HS-27A (cell line): ENCODE results near the gene SPSB4.
"Not testable (repeated sequence)": the region's sequence is repeated elsewhere in the genome, so short reads cannot be mapped to it uniquely, and the experiment has no call there.

Source experiments
- DNase-seq: peaks from one replicate; pipeline ENCODE4 v3.0.0-alpha.2; 2012; ENCODE audit warnings: low read depth, missing footprints

SPSB4 gene

DNA sequence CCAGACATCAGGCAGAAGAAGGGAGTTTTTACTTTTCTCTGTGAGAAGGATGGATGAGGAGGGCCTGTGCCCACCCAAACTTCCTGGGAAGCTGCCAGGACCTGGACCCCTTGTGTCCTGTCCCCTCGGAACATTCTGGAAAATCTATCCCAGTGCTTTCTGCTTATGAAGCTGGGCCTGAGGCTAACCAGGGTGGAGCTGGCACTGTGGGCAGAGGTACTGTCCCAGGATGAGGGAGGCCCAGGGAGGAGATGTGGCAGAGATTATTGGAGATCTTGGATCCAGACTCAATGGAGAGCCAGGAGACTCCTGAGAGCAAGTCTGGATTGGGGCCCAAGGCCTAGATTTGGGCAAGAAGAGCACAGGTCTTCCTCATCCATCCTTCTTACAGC lies 44.4 kb downstream of the SPSB4 start:
- no peak for DNase-seq

DNA sequence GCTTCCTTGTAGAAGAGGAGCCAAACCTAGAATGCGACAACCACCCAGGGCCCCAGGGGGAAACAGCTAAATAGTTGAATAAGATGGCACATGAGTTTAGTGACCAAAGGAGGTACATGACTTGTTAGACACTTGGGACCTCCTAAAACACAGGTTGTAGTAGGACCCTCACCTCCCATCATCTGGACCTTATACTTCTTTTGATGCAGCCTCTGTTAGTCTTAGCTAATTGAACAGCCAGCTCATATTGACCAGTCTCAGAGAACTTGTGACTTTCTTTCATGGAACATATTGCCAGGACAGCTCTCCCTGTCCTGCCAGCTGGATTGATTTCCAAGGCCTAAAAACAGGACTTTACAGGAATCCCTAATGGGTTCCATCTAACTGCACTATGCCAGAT lies 45.0 kb downstream of the SPSB4 start:
- no peak for DNase-seq

DNA sequence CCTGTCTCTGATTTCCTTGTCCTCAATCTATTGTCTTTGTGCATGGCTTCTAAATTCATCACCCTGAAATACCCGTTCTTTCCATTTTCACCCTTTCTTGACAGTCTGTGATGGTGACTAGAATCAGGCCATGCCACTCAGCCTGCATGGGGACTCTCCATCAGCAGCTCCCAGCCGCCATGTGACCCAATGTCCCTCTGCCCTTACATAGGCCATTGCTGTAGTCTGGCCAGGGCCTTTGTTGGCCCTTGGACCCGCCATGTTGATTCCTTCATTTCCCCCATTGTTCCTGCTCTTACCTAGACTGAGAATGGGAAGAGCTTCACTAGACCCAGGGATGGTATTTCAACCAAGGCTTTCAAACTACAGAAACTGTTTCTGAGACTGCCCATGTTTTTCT lies 45.8 kb downstream of the SPSB4 start:
- no peak for DNase-seq

DNA sequence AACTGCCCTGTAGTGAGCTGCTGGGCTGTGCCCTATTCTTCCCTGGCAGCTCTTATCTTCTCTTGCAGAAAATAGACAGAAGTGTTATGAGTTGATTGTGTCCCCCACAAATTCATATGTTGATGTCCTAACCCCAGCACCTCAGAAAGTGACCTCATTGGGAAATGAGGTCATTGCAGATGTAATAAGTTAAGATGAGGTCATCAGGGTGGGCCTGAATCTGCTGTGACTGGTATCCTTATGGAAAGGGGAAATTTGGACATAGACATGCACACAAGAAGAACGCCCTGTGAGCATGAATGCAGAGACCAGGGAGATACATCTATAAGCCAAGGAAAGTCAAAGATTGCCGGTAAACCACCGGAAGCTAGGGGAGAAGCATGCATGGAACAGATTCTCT lies 49.0 kb downstream of the SPSB4 start:
- DNase-seq, result no peak

DNA sequence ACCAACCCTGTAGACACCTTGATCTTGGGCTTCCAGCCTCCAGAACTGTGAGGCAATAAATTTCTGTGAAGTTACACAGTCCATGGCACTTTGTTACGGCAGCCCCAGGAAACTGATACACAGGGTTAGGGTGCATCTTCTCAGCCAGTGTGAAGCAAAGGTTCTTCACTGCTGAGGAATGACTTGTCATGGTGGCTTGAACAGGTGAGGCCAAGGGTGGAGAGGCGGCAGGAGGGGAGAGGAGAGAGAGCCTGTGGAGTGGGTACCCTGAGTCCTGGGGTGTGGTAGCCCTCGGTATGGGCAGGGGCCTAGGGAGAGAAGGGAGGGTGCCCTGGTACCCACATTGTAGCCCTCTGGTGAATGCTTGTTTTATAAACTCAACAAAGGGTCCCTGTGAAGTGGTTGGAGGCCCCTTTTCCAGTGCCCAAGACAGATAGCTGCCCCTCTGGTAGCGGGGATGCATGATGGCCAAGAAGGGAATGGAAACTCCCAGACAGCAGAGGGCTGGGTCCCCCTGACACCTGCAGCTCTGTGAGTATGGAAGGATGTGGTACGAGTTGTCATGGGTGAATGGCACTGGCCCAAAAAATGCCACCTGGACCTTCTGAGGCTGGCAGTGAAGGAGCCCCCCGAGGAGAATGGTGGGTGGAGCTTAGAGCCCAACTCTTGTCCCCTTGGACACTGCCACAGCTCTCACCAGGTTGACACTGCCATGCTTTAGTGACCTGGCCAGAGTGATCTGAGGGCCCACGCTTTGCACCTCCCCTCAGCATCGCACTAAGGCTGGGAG lies 49.6 kb downstream of the SPSB4 start:
- no peak for DNase-seq

DNA sequence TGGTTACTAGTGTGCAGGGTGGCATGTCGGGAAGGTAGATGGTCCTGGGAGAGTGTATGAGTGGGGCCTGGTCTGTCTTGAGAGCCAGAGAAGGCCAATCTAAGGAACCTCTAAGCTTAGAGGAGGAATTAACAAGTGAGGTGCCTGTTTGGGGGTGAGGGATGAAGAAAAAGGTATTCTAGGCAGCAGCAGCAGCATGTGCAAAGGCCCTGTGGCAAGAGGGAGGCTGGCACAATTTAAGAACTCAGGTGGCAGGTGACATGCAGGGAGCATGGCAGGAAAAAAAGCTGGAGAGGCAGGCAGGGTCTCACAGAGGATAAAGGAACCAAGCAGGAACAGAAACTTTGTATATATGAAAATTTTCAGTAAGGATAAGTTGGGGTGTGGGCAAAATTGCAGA lies 51.2 kb downstream of the SPSB4 start:
- no peak for DNase-seq

DNA sequence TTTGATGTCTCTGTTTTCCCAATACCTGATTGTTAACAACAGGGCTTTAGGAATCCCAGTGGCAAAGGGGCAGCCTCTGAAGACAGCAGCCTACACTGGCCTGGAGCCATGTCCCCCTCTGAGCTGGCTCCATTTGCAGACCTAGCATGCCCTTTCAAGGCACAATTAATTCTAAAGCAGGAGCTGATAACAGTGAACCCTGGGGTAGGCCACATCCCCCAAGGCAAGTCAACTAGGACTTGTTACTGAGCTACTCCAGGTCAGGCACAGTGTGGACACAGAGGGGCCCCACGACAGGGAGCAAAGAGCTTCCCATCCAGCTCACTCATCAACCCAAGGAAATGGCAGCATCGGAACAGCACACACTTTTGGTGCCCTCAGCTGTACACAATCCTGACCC lies 51.9 kb downstream of the SPSB4 start:
- no peak for DNase-seq

DNA sequence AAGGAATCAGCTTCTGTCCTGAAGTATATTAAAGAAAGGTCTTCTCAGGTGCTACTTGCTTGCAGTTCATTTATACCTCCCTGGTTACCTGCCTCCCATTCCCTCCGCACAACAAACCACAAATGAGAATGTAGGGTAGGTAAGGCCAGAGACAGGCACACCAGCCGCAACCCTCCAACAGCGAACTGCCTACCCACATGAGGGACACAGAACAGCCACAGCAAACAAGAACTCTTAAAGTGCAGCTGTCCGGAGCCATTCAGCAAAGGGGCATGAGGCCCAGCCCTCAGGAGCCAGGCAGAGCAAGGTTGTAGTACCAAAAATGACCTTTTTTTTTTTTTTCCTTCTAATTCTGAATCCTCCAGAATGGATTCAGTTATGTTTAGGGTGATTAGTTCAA lies 52.4 kb downstream of the SPSB4 start:
- no peak for DNase-seq

DNA sequence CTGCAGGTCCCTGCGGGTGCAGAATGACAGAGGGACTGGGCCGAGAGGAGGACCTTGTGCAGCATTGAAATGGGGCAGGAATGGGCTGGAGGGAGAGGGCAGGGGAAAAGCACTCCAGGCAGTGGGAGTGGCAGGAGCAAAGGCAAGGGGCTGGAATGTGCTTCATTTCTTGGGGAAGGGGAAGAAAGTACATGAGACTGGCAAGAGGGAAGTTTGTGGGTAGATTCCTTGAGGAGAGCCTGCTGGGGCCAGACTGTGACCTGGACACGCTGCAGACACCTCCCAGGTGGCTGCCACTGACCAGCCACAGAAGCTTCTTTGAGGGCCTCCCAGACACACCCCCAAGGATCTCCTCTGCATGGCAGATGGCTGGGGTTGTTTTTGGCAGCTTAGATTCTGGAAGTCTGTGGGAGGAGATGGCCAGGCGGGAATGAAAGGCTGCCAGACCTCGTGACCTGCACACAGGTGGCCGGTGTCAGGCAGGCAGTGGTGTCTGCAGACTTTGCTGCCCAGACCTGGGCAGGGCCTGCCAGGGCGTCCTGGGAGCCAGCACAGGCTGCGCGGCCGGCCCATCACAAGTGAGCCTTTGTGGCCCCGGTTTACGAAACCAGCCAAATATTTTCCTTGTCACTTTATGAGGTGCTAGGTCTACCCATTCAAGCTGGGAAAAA lies 53.1 kb downstream of the SPSB4 start:
- no peak for DNase-seq

DNA sequence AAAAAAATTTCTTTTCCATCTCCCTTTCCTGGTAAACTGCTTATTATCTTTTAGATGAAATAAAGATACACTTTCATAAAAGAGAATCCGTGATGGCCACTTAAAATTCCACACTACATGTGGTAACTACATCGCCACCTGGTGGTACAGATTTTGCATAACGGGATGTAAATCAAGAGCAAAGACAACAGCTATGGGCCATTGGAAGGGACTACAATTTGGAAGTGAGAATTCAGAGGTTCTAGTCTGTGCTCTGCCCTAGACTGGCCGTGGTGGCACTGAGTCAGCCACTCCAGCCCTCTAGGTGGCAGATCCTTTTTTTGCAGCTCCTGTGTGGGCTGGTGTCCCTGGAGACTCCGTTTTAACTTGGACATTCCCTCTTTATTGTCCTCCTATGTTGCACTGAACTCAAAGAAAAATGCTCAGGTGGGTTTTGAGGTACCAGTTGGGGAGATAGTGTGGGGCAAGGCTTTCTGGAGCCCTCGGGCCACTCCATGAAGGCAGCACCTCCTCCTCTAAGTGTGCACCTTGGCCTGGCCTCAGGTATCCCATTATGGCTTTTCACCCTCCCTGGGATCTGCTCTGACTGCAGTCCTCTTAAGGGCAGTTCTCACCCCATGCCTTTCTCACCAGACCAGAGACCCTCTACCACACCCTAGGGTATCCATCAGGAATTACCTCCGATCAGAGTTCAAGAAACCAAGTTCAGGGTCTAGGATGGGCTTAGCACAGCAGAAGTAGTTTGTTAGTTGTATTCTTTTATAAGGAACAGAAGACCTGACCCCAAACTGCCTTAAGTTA lies 54.9 kb downstream of the SPSB4 start:
- peak; percentile 49 for DNase-seq

DNA sequence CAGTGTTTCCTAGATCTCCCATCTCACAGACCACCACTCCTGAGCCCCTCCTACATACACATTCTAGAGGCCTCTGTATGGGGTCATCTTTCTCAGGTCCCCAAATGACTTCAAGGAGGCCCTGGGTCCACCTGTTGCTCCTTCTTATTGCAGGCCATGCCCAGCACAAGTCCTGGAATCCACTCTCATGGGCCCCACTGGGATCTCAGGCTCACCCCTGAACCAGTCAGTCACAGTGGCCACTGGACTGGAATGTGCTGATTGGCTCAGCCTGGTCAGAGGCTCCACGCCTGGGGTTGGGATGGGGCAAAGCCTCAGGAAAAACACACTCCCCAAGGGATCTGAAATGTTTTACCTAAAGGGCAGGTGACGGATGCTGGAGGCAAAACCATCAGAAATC lies 55.7 kb downstream of the SPSB4 start:
- no peak for DNase-seq

DNA sequence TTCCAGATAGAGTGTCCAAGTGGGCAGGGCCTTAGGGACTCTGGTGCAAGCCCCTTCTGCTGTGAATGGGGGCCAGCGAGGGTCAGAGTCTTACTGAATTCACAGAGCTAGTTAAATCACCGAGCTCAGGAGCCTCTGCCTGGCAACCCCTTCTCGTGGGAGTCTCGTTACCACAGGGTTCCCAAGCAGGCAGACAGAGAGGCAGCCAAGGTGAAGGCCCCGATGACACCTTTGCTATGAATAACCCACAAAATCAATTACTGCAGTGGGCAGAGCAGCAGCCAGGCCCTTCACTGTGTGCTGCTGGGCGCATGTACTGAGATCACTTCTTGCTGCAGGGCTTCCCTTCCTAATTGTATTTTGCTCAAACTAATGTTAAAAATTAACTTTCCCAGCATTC lies 56.9 kb downstream of the SPSB4 start:
- no peak for DNase-seq

DNA sequence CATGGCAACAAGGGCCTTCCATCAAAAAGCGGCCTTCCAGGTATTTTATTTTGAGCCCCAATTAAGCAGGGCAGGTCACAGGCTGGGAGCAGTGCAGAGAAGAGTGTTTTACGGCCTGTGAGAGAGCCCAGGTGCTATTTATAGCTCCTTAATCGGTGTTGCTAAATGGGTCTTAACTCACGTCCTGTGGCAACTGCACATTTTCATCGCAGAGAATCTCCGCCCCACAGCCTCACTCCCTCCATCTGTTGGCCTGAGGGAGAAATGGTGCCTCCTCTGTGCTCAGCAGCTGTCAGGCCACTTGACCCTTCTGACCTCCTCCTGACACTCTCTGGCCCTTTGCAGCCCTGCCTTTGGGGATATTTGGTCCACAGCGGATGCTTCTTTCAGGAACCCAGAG lies 58.6 kb downstream of the SPSB4 start:
- no peak for DNase-seq

DNA sequence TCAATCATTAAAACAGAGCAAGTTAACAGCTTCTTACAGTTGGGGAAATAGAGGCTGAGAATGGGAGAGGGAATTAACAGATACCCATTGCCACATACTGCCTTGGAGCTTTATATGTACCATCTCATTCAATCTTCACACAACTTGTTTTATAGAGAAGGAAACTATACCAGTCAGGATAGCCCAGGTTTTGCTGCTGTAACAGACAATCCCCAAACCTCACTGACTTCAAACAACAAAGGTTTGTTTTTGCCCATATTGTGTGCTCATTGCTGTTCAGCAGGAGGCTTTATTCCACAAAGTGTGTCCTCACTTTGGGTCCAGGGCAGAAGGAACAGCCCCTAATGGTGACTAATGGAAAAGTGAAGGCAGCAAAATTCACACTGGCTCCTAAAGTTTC lies 59.2 kb downstream of the SPSB4 start:
- no peak for DNase-seq

DNA sequence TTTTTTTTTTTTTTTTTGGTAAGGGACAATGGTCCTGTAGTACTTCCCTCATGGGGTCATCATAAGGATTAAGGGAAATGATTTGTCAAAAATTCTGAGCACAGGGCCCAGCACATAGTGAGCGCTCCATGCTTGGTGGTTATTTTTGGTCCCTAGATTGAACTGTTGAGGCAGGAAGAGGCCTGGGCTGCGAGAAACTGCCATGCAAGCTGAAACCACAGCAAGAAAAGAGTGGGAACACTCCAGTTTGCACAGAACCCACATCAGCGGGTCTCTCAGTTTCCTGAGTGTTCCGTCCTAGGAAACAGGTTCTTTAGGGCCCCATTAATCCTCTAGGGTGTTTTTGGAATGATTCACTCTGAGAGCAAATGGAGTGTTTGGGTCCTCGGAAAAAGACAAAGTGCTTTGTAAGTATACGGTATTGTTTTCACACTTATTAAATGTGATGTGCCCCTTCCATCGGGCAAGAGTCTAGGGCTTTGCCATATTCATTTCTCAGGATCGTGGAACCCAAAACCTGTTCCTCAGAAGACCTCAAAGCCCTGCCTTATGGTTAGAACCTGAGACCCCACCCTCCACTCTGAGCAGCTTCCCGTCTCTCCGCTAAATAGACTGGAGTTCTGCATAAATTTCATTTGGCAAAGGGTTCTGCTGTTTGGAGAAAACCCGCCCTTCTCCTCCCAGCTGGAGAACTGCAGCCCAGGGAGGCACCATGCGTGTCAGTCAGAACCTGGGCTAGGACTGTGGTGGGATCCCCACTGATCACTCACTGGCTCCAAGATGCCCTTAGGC lies 60.4 kb downstream of the SPSB4 start:
- DNase-seq, result no peak

DNA sequence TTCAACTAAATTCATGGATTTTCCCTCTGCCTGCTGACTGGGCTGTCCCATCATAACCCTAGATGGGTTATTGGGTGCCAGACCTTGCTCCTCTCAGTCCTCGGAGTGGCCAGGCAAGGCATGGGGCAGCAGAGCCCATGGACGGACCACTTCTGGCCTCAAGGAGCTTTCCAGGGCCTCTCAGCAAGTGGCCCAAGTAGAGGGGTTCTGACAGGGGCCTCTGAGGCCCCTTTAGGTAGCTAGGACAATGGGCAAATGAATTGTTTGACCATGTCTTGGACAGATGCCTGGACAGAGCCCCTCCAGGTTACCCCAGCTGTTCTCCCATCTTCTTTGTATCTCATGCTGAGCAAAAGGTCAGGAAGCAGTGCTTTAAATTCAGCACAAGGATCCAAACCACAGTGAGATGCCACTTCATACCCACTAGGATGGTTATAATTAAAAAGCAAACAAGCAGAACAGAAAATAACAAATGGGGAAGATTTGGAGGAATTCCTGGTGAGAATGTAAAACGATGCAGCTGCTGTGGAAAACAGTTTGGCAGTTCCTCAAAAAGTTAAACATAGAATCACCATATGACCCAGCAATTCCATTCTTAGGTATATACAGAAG lies 61.6 kb downstream of the SPSB4 start:
- no peak for DNase-seq

DNA sequence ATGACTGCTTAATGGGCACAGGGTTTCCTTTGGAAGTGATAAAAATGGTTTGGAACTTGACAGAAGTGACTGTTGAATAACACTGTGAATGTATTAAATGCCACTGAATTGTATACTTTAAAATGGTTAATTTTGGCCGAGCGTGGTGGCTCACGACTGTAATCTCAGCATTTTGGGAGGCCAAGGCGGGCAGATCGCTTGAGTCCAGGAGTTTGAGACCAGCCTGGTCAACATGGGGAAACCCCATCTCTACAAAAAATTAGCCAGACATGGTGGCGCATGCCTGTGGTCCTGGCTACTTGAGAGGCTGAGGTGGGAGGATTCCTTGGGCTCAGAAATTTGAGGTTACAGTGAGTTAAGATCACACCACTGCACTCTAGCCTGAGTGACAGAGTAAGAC lies 62.5 kb downstream of the SPSB4 start:
- not testable (repeated sequence) for DNase-seq

DNA sequence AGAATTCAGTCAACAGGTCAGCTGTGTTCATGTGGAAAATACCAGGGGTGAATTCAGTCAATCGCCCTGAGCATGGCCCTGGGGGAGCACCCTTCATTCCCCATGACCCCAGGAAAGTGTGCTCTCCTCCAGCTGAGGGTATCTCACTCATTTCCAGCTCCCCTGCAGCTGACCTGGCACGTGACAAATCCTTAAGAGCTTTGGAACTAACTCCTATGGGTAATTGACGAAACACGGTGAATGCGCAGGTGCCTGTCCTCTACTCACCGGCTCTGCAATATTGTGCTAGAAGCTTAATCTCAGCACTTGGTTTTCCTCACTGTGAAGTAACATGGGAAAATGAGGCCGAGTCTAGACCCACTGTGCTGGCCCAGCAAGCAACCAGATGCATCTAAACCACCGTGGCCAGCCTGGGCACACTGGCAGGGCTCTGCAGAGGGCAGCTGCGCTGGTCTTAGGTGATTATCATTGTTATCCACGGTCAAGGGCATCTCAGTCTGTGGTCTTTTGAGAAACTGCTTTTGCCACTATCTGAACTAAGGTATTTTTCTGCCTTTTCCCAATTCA lies 63.1 kb downstream of the SPSB4 start:
- no peak for DNase-seq

DNA sequence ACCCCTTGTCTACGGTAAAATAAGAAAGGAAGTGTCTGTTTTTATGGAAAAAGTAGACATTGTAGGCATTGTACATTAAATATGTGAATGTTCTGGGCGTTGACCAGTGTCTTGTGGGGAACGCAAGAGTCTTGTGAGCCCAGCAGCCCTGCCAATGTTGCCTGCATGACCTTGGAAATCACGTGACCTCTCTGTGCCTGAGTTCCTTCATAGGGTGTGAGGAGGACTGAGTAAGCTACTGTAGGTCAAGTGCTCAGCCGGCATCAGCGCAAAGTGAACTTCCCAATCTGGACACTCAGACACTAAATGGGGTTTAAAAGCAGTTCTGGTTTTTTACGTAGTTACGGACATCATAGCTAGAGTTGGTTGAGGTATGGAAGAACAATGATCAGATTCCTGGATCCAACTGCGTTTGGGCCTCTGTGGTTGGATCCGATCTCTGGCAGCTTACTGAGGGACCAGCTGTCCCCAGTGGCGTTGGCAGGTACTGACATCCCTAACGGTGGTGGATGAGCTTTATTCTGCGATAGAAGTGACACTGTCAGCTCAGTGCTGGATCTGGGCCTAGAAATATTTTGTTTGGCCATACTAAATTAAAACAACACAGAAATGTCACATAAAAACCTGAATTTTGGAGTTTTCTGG lies 63.8 kb downstream of the SPSB4 start:
- no peak for DNase-seq

DNA sequence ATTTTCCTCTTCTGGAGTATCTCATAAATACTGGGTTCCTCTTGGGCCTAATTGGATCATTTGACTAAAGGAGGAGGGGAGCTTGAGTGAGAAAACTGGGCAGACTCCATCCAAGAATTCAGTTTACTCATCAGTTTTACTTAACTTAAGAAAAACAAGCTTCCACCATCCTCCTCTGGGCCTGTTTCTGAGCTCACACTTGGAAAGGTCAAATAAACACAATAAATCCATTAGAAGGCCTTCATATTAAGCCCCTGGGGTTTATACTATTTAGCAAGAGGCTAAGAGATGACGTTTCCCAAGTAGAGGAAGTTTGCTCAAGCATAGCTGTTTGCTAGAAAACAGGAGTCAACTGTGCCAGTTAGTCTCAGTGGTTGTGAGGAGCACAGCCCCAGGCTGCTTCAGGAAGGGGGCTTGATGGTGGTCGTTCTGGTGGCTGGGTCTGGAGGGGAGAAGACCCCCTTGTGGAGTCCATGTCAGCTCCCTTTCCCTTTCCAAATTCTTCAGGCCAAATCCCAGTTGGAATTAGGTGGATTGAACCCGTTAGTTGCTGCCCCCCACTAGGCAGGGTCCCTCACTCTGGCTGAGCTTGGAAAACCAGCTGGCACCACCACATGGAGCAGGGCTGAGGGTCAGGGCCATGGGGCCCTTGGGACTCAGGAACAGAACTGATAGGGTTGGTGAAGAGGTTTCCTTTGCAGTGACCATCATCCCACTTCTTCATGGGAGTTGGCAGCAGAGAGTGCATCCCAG lies 64.8 kb downstream of the SPSB4 start:
- DNase-seq, result no peak
